OCI-LY3 (cell line): Measurements from ENCODE around the gene SERPING1.

Experiments
- H2AFZ ChIP-seq: fragments of 200-600, 300-600 bp; shearing (Covaris generic); 2 replicates; pipeline ENCODE4 v1.6.0; 2014; ENCODE audit warnings: antibody characterized with exemption, low read depth, low read length
- H3K27ac ChIP-seq: fragments of 200-600, 300-600 bp; sonication (generic); 2 replicates; pipeline ENCODE4 v1.5.1; 2014; ENCODE audit warnings: mild to moderate bottlenecking, low read length, moderate library complexity, mixed read lengths
- H3K27me3 ChIP-seq: fragments of 200-600, 300-600 bp; sonication (generic); 2 replicates; pipeline ENCODE4 v1.6.1; 2014; ENCODE audit warnings: low read depth, low read length, mixed read lengths
- H3K36me3 ChIP-seq: fragments of 200-600, 300-600 bp; sonication (generic); replicated peaks from 2 replicates; pipeline ENCODE3; 2014; ENCODE audit warnings: low read depth, low read length, mixed read lengths
- H3K4me1 ChIP-seq: fragments of 300-600, 200-600 bp; sonication (generic); 2 replicates; pipeline ENCODE4 v1.6.1; 2014; ENCODE audit warnings: low read length, mixed read lengths
- H3K4me2 ChIP-seq: fragments of 200-600, 300-600 bp; sonication (generic); 2 replicates; pipeline ENCODE4 v1.6.1; 2014; ENCODE audit warnings: low read length, mixed read lengths
- H3K4me3 ChIP-seq: fragments of 300-600, 200-600 bp; sonication (generic); 2 replicates; pipeline ENCODE4 v1.5.1; 2014; ENCODE audit warnings: antibody characterized with exemption, mild to moderate bottlenecking, low read length, moderate library complexity
- H3K79me2 ChIP-seq: fragments of 300-600, 200-600 bp; shearing (Covaris generic); 2 replicates; pipeline ENCODE4 v1.6.1; 2014; ENCODE audit warnings: mild to moderate bottlenecking, low read length, mixed read lengths
- H3K9ac ChIP-seq: fragments of 300-600, 200-600 bp; shearing (Covaris generic); 2 replicates; pipeline ENCODE4 v1.6.0; 2014; ENCODE audit warnings: mild to moderate bottlenecking, low read length, moderate library complexity
- H3K9me3 ChIP-seq: fragments of 200-600, 300-600 bp; shearing (Covaris generic); 2 replicates; pipeline ENCODE4 v1.6.1; 2014; ENCODE audit warnings: low read length, mixed read lengths; ENCODE audit not compliant: insufficient read depth
- H4K20me1 ChIP-seq: fragments of 200-600, 300-600 bp; sonication (generic); 2 replicates; pipeline ENCODE4 v1.6.1; 2016; ENCODE audit warnings: low read length, mixed read lengths; ENCODE audit not compliant: insufficient read depth
- CTCF ChIP-seq: fragments of 200-600, 300-600 bp; sonication (generic); IDR thresholded peaks from 2 replicates; pipeline ENCODE4 v1.5.1; 2014; ENCODE audit warnings: antibody characterized with exemption, low read length, low read depth
- EZH2phosphoT487 ChIP-seq: fragments of 200-600 bp; shearing (Covaris generic); IDR thresholded peaks from 2 replicates; pipeline ENCODE4 v1.6.1; 2018; ENCODE audit warnings: antibody characterized with exemption, mixed run types, low read depth

The SERPING1 gene

GRCh38 chr11:57634311-57634710 lies 36.8 kb downstream of the SERPING1 start:
- no peak overlapping the region for H3K27ac ChIP-seq
- peaks cover 25% of the 10 kb centered on the region for H3K27me3 ChIP-seq

GRCh38 chr11:57635246-57635645 lies 37.8 kb downstream of the SERPING1 start:
- no peak overlapping the region for H2AFZ ChIP-seq
- no peaks in the 10 kb centered on the region for H3K36me3 ChIP-seq
- H3K9me3 ChIP-seq: no peaks in the 10 kb centered on the region
- H3K27me3 ChIP-seq: peaks cover 25% of the 10 kb centered on the region
- H3K9ac ChIP-seq: no peak overlapping the region
- no peak overlapping the region for H3K4me2 ChIP-seq
- H3K4me1 ChIP-seq: peaks cover 17% of the 10 kb centered on the region
- TF ChIP-seq EZH2phosphoT487 (no peak), CTCF (no peak)
- H3K4me3 ChIP-seq: no peak overlapping the region
- H3K79me2 ChIP-seq: no peaks in the 10 kb centered on the region
- H3K27ac ChIP-seq: no peak overlapping the region
- H4K20me1 ChIP-seq: no peaks in the 10 kb centered on the region

More at GRCh38 chr11:57634311-57634710, 36.8 kb downstream of the SERPING1 start:
- Histone ChIP-seq H3K36me3 (no peaks in the 10 kb centered on the region), H3K4me1 (peaks cover 7% of the 10 kb centered on the region), H3K4me3 (no peak overlapping the region), H4K20me1 (no peaks in the 10 kb centered on the region), H3K79me2 (no peaks in the 10 kb centered on the region), H2AFZ (no peak overlapping the region), H3K9me3 (no peaks in the 10 kb centered on the region), H3K4me2 (no peak overlapping the region), H3K9ac (no peak overlapping the region)
- no peak for TF ChIP-seq EZH2phosphoT487
- no peak for TF ChIP-seq CTCF

GRCh38 chr11:57637626-57638004 lies 40.1 kb downstream of the SERPING1 start:
- peaks cover 29% of the 10 kb centered on the region for H3K4me1 ChIP-seq
- no peak overlapping the region for H3K4me2 ChIP-seq

More at GRCh38 chr11:57637626-57638004, 40.1 kb downstream of the SERPING1 start:
- H4K20me1 ChIP-seq: no peaks in the 10 kb centered on the region
- H3K9ac ChIP-seq: no peak overlapping the region
- TF ChIP-seq EZH2phosphoT487: no peak
- no peak for TF ChIP-seq CTCF
- peaks cover 27% of the 10 kb centered on the region for H3K27me3 ChIP-seq
- no peak overlapping the region for H3K4me3 ChIP-seq
- no peaks in the 10 kb centered on the region for H3K79me2 ChIP-seq
- H3K27ac ChIP-seq: no peak overlapping the region
- H2AFZ ChIP-seq: no peak overlapping the region
- H3K9me3 ChIP-seq: no peaks in the 10 kb centered on the region
- no peaks in the 10 kb centered on the region for H3K36me3 ChIP-seq
